OCI-LY1 (cell line): Measurements from ENCODE around the gene BCAN.

Source experiments
- H2AFZ ChIP-seq: fragments of 200-600 bp; sonication (generic), shearing (Covaris generic); 2 replicates; pipeline ENCODE4 v1.6.0; 2014; ENCODE audit warnings: antibody characterized with exemption, mild to moderate bottlenecking, low read length
- H3F3A ChIP-seq: fragments of 200-600 bp; sonication (generic), shearing (Covaris generic); 2 replicates; pipeline ENCODE4 v1.6.0; 2014; ENCODE audit warnings: mild to moderate bottlenecking, antibody characterized with exemption, low read length, moderate library complexity; ENCODE audit not compliant: insufficient read depth
- H3K27ac ChIP-seq: fragments of 200-600 bp; sonication (generic); 2 replicates; pipeline ENCODE4 v1.5.1; 2014; ENCODE audit warnings: low read length, mixed run types, mild to moderate bottlenecking, low read depth; ENCODE audit not compliant: poor library complexity, severe bottlenecking
- H3K27me3 ChIP-seq: fragments of 200-600 bp; sonication (generic); 2 replicates; pipeline ENCODE4 v1.6.0; 2014; ENCODE audit warnings: antibody characterized with exemption, mild to moderate bottlenecking, low read length, moderate library complexity; ENCODE audit not compliant: insufficient read depth
- H3K36me3 ChIP-seq: fragments of 200-600 bp; sonication (generic); 2 replicates; pipeline ENCODE4 v1.6.1; 2014; ENCODE audit warnings: mild to moderate bottlenecking, antibody characterized with exemption, low read length, moderate library complexity, mixed read lengths; ENCODE audit not compliant: insufficient read depth
- H3K4me1 ChIP-seq: fragments of 200-600 bp; sonication (generic); 2 replicates; pipeline ENCODE4 v1.5.1; 2014; ENCODE audit warnings: mild to moderate bottlenecking, low read length, moderate library complexity; ENCODE audit not compliant: insufficient read depth, severe bottlenecking
- H3K4me2 ChIP-seq: fragments of 200-600 bp; sonication (generic), shearing (Covaris generic); 2 replicates; pipeline ENCODE4 v1.6.1; 2014; ENCODE audit warnings: low read length
- H3K4me3 ChIP-seq: fragments of 200-600 bp; sonication (generic); 2 replicates; pipeline ENCODE4 v1.5.1; 2014; ENCODE audit warnings: low read length, low read depth, mild to moderate bottlenecking, mixed read lengths; ENCODE audit not compliant: poor library complexity, severe bottlenecking
- H3K79me2 ChIP-seq: fragments of 200-600 bp; shearing (Covaris generic); 2 replicates; pipeline ENCODE4 v1.6.1; 2016; ENCODE audit warnings: mixed run types, low read length, mixed read lengths; ENCODE audit not compliant: insufficient read depth
- H3K9ac ChIP-seq: fragments of 200-600 bp; sonication (generic), shearing (Covaris generic); 2 replicates; pipeline ENCODE4 v1.6.1; 2014; ENCODE audit warnings: mild to moderate bottlenecking, low read length, mixed read lengths
- H3K9me2 ChIP-seq: fragments of 200-600 bp; sonication (generic), shearing (Covaris generic); 2 replicates; pipeline ENCODE4 v1.6.1; 2014; ENCODE audit warnings: low read depth, mild to moderate bottlenecking, low read length, mixed read lengths
- H3K9me3 ChIP-seq: fragments of 200-600 bp; shearing (Covaris generic); 2 replicates; pipeline ENCODE4 v1.6.1; 2014; ENCODE audit warnings: low read length, mixed read lengths
- H4K20me1 ChIP-seq: fragments of 200-600 bp; sonication (generic), shearing (Covaris generic); 2 replicates; pipeline ENCODE4 v1.6.0; 2016; ENCODE audit warnings: mild to moderate bottlenecking, low read length; ENCODE audit not compliant: insufficient read depth
- CTCF ChIP-seq: fragments of 200-600 bp; sonication (generic), shearing (Covaris generic); IDR thresholded peaks from 2 replicates; pipeline ENCODE4 v1.5.1; 2017; ENCODE audit warnings: mild to moderate bottlenecking, antibody characterized with exemption, low read length, moderate library complexity, mixed read lengths
- EZH2 ChIP-seq: fragments of 200-600 bp; sonication (generic), shearing (Covaris generic); IDR thresholded peaks from 2 replicates; pipeline ENCODE4 v1.8.0; 2017; ENCODE audit warnings: borderline replicate concordance, mixed run types, mild to moderate bottlenecking, antibody characterized with exemption, low read length, moderate library complexity, mixed read lengths

BCAN gene

DNA sequence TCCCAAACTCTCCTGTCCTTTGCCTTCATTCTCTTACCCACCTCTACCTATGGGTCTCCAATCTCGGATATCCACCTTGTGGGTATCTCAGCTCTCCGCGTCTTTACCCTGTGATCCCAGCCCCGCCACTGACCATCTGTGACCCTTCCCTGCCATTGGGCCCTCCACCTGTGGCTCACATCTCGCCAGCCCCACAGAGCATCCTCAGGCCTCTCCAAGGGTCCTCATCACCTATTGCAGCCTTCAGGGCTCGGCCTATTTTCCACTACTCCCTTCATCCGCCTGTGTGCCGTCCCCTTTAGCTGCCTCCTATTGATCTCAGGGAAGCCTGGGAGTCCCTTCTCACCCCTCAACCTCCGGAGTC lies 11.1 kb downstream of the BCAN start:
- Histone ChIP-seq H3K4me2 (no peak overlapping the region), H3K4me1 (no peaks in the 10 kb centered on the region), H4K20me1 (no peaks in the 10 kb centered on the region), H3K79me2 (no peaks in the 10 kb centered on the region), H3K4me3 (no peak overlapping the region), H3F3A (no peaks in the 10 kb centered on the region), H3K36me3 (no peaks in the 10 kb centered on the region), H3K27ac (no peak overlapping the region), H3K9me2 (no peaks in the 10 kb centered on the region), H3K9ac (no peak overlapping the region), H2AFZ (no peak overlapping the region), H3K27me3 (peaks cover 6% of the 10 kb centered on the region), H3K9me3 (no peaks in the 10 kb centered on the region)
- TF ChIP-seq EZH2 (no peak), CTCF (no peak)

DNA sequence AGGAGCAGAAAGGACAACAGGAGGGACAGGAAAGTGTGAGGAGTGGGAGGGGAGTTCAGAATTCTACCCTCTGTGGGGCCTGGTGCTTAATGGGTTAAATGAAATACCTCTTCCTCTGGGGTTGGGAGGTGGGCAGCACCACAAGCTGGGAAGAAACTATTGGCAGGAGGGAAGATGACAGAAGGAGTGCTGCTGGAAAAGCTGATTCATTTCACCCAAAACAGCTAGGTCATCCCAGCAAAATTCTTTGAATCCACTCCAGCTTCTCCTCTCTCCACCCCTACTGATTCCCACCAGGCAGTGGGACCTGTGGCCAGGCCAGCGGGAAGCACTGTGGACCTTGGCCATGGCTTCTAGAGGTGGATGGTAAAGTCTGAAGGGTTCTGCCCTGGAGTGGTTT lies 12.8 kb downstream of the BCAN start:
- H3K79me2 ChIP-seq, result no peaks in the 10 kb centered on the region
- no peaks in the 10 kb centered on the region for H3K9me3 ChIP-seq
- H3K27me3 ChIP-seq, result peaks cover 6% of the 10 kb centered on the region
- H3K4me3 ChIP-seq, result no peak overlapping the region
- no peak overlapping the region for H3K9ac ChIP-seq
- no peak overlapping the region for H2AFZ ChIP-seq
- no peaks in the 10 kb centered on the region for H3K9me2 ChIP-seq
- H3K4me1 ChIP-seq, result peaks cover 6% of the 10 kb centered on the region
- no peaks in the 10 kb centered on the region for H3K36me3 ChIP-seq
- no peak overlapping the region for H3K4me2 ChIP-seq
- H3K27ac ChIP-seq, result no peak overlapping the region
- H4K20me1 ChIP-seq, result no peaks in the 10 kb centered on the region
- TF ChIP-seq CTCF, result no peak
- TF ChIP-seq EZH2, result no peak
- H3F3A ChIP-seq, result no peaks in the 10 kb centered on the region

DNA sequence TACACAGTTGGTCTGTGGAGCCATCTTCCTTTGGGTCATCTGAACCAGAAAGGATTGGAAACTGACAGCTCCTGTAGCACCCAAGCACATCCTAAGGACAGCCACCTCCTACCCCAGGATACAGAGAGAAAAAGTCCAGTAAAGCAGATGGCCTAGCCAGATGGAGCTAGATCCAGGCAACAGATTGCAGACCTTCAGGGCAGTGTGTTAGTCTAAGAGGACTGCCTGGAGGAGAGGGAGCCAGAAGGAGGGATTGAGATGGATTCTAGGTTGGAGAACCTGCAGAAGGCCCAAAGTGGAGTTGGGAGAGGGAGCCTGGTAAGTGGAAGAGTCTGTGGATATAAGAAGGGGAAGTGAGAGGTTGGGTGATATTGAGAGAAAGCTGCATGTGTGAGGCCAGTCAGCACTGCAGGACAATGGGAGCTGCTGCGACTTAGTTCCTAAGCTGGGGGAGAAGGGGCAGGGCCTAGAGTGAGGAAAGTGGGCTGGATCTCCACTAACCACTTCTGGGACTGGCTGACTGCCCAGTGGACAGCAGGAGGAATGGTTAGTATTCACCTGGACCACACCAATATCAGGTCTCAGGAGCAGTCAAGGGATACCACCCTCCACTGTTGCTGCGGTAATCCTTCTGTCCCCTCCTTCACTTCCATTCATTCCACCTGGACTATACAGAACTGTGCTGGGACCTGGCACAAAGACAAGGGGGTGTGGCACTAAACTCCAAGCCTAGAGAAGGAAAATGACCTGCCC lies 13.4 kb downstream of the BCAN start:
- no peaks in the 10 kb centered on the region for H4K20me1 ChIP-seq
- TF ChIP-seq CTCF (no peak), EZH2 (no peak)
- no peak overlapping the region for H3K4me2 ChIP-seq
- H3F3A ChIP-seq, result no peaks in the 10 kb centered on the region
- no peaks in the 10 kb centered on the region for H3K36me3 ChIP-seq
- H3K79me2 ChIP-seq, result no peaks in the 10 kb centered on the region
- no peak overlapping the region for H3K4me3 ChIP-seq
- no peak overlapping the region for H3K9ac ChIP-seq
- H3K4me1 ChIP-seq, result peaks cover 10% of the 10 kb centered on the region
- peaks cover 6% of the 10 kb centered on the region for H3K27me3 ChIP-seq
- no peaks in the 10 kb centered on the region for H3K9me3 ChIP-seq
- no peak overlapping the region for H2AFZ ChIP-seq
- H3K27ac ChIP-seq, result no peak overlapping the region
- H3K9me2 ChIP-seq, result no peaks in the 10 kb centered on the region
